OCI-LY3 (cell line): ENCODE results near the gene ACOT7.
"Not testable (repeated sequence)": the region's sequence is repeated elsewhere in the genome, so short reads cannot be mapped to it uniquely, and the experiment has no call there.

Experiments
- H2AFZ ChIP-seq: fragments of 200-600, 300-600 bp; shearing (Covaris generic); 2 replicates; pipeline ENCODE4 v1.6.0; 2014; ENCODE audit warnings: antibody characterized with exemption, low read depth, low read length
- H3K27ac ChIP-seq: fragments of 200-600, 300-600 bp; sonication (generic); 2 replicates; pipeline ENCODE4 v1.5.1; 2014; ENCODE audit warnings: mild to moderate bottlenecking, low read length, moderate library complexity, mixed read lengths
- H3K27me3 ChIP-seq: fragments of 200-600, 300-600 bp; sonication (generic); 2 replicates; pipeline ENCODE4 v1.6.1; 2014; ENCODE audit warnings: low read depth, low read length, mixed read lengths
- H3K36me3 ChIP-seq: fragments of 200-600, 300-600 bp; sonication (generic); replicated peaks from 2 replicates; pipeline ENCODE3; 2014; ENCODE audit warnings: low read depth, low read length, mixed read lengths
- H3K4me1 ChIP-seq: fragments of 300-600, 200-600 bp; sonication (generic); 2 replicates; pipeline ENCODE4 v1.6.1; 2014; ENCODE audit warnings: low read length, mixed read lengths
- H3K4me2 ChIP-seq: fragments of 200-600, 300-600 bp; sonication (generic); 2 replicates; pipeline ENCODE4 v1.6.1; 2014; ENCODE audit warnings: low read length, mixed read lengths
- H3K4me3 ChIP-seq: fragments of 300-600, 200-600 bp; sonication (generic); 2 replicates; pipeline ENCODE4 v1.5.1; 2014; ENCODE audit warnings: antibody characterized with exemption, mild to moderate bottlenecking, low read length, moderate library complexity
- H3K79me2 ChIP-seq: fragments of 300-600, 200-600 bp; shearing (Covaris generic); 2 replicates; pipeline ENCODE4 v1.6.1; 2014; ENCODE audit warnings: mild to moderate bottlenecking, low read length, mixed read lengths
- H3K9ac ChIP-seq: fragments of 300-600, 200-600 bp; shearing (Covaris generic); 2 replicates; pipeline ENCODE4 v1.6.0; 2014; ENCODE audit warnings: mild to moderate bottlenecking, low read length, moderate library complexity
- H3K9me3 ChIP-seq: fragments of 200-600, 300-600 bp; shearing (Covaris generic); 2 replicates; pipeline ENCODE4 v1.6.1; 2014; ENCODE audit warnings: low read length, mixed read lengths; ENCODE audit not compliant: insufficient read depth
- H4K20me1 ChIP-seq: fragments of 200-600, 300-600 bp; sonication (generic); 2 replicates; pipeline ENCODE4 v1.6.1; 2016; ENCODE audit warnings: low read length, mixed read lengths; ENCODE audit not compliant: insufficient read depth
- EZH2phosphoT487 ChIP-seq: fragments of 200-600 bp; shearing (Covaris generic); IDR thresholded peaks from 2 replicates; pipeline ENCODE4 v1.6.1; 2018; ENCODE audit warnings: antibody characterized with exemption, mixed run types, low read depth
- TF ChIP-seq, protein P1 (sequence below): fragments of 200-600, 300-600 bp; sonication (generic); IDR thresholded peaks from 2 replicates; pipeline ENCODE4 v1.5.1; 2014; ENCODE audit warnings: antibody characterized with exemption, low read length, low read depth

The ACOT7 gene

DNA sequence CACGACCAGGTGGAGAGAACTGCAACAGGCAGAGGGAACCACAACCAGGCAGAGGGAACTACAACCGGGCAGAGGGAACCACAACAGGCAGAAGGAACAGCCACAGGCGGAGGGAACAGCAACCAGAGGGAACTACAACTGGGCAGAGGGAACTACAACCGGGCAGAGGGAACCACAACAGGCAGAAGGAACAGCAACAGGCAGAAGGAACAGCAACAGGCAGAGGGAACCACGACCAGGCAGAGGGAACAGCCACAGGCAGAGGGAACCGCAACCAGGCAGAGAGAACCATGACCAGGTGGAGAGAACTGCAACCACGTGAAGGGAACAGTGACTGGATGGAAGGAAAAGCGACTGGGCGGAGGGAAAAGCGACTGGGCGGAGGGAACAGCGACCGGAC lies 85.1 kb downstream of the ACOT7 start:
- no peaks in the 10 kb centered on the region for H3K4me1 ChIP-seq
- no peak overlapping the region for H3K4me2 ChIP-seq
- H3K9me3 ChIP-seq = no peaks in the 10 kb centered on the region
- H2AFZ ChIP-seq = no peak overlapping the region
- H3K4me3 ChIP-seq = no peak overlapping the region
- TF ChIP-seq EZH2phosphoT487 = no peak
- TF ChIP-seq, protein P1, sequence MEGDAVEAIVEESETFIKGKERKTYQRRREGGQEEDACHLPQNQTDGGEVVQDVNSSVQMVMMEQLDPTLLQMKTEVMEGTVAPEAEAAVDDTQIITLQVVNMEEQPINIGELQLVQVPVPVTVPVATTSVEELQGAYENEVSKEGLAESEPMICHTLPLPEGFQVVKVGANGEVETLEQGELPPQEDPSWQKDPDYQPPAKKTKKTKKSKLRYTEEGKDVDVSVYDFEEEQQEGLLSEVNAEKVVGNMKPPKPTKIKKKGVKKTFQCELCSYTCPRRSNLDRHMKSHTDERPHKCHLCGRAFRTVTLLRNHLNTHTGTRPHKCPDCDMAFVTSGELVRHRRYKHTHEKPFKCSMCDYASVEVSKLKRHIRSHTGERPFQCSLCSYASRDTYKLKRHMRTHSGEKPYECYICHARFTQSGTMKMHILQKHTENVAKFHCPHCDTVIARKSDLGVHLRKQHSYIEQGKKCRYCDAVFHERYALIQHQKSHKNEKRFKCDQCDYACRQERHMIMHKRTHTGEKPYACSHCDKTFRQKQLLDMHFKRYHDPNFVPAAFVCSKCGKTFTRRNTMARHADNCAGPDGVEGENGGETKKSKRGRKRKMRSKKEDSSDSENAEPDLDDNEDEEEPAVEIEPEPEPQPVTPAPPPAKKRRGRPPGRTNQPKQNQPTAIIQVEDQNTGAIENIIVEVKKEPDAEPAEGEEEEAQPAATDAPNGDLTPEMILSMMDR = no peak
- no peak overlapping the region for H3K9ac ChIP-seq
- H4K20me1 ChIP-seq = no peaks in the 10 kb centered on the region
- H3K27me3 ChIP-seq = no peaks in the 10 kb centered on the region
- peak overlapping the region; percentile 69 for H3K27ac ChIP-seq
- H3K79me2 ChIP-seq = no peaks in the 10 kb centered on the region
- peaks cover 17% of the 10 kb centered on the region for H3K36me3 ChIP-seq

DNA sequence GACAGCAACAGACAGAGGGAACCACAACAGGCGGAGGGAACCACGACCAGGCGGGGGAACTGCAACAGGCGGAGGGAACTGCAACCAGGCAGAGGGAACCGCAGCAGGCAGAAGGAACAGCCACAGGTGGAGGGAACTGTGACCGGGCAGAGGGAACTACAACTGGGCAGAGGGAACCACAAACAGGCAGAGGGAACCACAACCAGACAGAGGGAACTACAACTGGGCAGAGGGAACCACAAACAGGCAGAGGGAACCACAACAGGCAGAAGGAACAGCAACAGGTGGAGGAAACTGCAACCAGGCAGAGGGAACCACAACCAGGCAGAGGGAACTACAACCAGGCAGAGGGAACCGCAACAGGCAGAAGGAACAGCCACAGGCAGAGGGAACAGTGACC lies 85.9 kb downstream of the ACOT7 start:
- H3K9me3 ChIP-seq, H3K27me3 ChIP-seq, H3K9ac ChIP-seq, H3K79me2 ChIP-seq, H3K4me1 ChIP-seq, H3K4me2 ChIP-seq, H4K20me1 ChIP-seq, H3K4me3 ChIP-seq, H2AFZ ChIP-seq: not testable (repeated sequence)
- Histone ChIP-seq H3K36me3 (peaks cover 17% of the 10 kb centered on the region), H3K27ac (peak overlapping the region; percentile 69)

DNA sequence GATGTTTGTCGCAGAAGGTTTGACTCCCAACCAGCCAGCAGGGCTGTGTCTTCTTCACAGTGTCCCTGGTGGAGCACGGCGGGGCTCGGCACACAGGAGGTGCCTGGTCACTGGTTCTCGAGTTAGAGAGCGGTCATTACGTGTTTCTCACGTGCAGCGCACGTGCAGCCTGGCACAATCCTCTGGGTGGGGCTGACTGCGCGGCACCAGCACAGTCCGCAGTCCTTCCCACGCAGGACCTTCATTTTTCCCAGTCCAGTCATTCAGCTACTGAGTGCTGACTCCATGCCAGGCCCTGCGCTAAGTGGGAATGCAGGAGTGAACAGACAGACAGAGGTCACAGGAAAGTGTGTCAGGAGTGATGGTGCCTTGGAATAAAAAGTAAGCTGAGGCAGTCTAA lies 86.5 kb downstream of the ACOT7 start:
- no peaks in the 10 kb centered on the region for H3K27me3 ChIP-seq
- H3K36me3 ChIP-seq = peaks cover 17% of the 10 kb centered on the region
- peak overlapping the region; percentile 69 for H3K27ac ChIP-seq
- H4K20me1 ChIP-seq = no peaks in the 10 kb centered on the region
- H2AFZ ChIP-seq = no peak overlapping the region
- TF ChIP-seq EZH2phosphoT487 = no peak
- TF ChIP-seq, protein P1 = no peak
- no peak overlapping the region for H3K9ac ChIP-seq
- no peak overlapping the region for H3K4me3 ChIP-seq
- H3K4me1 ChIP-seq = no peaks in the 10 kb centered on the region
- no peak overlapping the region for H3K4me2 ChIP-seq
- no peaks in the 10 kb centered on the region for H3K79me2 ChIP-seq
- H3K9me3 ChIP-seq = no peaks in the 10 kb centered on the region

DNA sequence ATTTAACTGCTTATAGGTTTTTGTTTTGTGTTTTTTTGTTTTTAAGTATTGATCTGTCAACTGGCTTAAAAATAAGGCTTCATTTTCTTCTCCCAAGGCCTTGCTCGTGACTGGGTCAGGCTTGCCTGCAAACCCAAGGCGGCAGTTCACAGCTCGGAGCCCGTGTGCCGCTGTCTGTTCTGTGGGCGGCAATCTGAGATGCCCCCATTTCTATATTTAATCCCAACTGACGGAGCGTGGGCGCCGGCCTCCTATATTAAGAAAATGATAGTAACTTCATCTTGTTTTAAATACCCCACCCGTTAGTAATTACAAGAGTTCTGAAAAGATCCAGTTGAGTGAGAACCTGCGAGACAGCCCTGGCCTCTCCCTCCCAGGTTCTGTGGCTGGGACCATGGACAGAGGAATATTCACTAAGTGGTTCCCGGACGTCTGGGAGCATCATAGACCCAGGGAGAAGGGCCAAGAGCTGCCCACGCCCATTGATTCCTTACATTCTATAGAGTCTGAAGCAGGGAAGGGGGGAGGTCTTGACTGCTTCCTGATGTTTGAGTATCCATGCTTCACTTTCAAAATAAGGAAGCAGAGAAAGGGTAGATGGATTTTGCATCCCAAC lies 90.1 kb downstream of the ACOT7 start:
- Histone ChIP-seq H3K27ac (no peak overlapping the region), H3K36me3 (peaks cover 12% of the 10 kb centered on the region), H3K27me3 (no peaks in the 10 kb centered on the region), H3K79me2 (no peaks in the 10 kb centered on the region), H3K4me1 (no peaks in the 10 kb centered on the region), H4K20me1 (no peaks in the 10 kb centered on the region), H3K9me3 (no peaks in the 10 kb centered on the region), H3K4me3 (no peak overlapping the region), H3K4me2 (no peak overlapping the region), H3K9ac (no peak overlapping the region), H2AFZ (no peak overlapping the region)
- TF ChIP-seq EZH2phosphoT487 = no peak
- TF ChIP-seq, protein P1 = no peak

DNA sequence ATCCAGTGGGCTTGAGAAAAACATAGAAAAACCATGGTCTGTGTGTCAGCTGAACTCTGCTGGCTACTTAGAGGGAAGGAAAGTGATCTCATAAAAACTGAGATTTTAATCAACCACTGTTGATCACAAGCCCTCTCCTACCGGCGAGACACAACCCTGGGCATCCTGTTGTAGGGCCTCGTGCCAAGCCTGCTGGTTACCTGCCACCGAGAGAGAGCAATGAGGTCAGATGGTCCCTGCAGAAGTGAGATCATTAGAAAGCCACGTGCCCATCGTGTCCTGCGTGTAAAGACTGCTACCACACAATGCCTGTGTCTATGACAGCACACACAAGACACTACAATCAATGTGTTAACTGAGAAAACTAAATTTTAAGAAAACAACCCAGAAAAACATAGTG lies 91.0 kb downstream of the ACOT7 start:
- Histone ChIP-seq H3K27ac (no peak overlapping the region), H3K36me3 (peaks cover 12% of the 10 kb centered on the region), H3K9me3 (no peaks in the 10 kb centered on the region), H2AFZ (no peak overlapping the region), H3K27me3 (no peaks in the 10 kb centered on the region), H3K9ac (no peak overlapping the region), H3K79me2 (no peaks in the 10 kb centered on the region), H3K4me1 (no peaks in the 10 kb centered on the region), H3K4me3 (no peak overlapping the region), H4K20me1 (no peaks in the 10 kb centered on the region), H3K4me2 (no peak overlapping the region)
- TF ChIP-seq EZH2phosphoT487 = no peak
- TF ChIP-seq, protein P1 = no peak
